ENCODE measurements around the gene ITPR1. TPM values are rescaled to one million over a fixed set of nuclear protein-coding genes. Genes with fewer than 3 reads are reported as not detected.
A peak's percentile ranks its signal among the peaks of the same experiment; 100 is the strongest.

ITPR1 gene
- total RNA-seq, 4 donors from 2014 or later: 14.7 to 45.1 (median 21.0) TPM

DNA sequence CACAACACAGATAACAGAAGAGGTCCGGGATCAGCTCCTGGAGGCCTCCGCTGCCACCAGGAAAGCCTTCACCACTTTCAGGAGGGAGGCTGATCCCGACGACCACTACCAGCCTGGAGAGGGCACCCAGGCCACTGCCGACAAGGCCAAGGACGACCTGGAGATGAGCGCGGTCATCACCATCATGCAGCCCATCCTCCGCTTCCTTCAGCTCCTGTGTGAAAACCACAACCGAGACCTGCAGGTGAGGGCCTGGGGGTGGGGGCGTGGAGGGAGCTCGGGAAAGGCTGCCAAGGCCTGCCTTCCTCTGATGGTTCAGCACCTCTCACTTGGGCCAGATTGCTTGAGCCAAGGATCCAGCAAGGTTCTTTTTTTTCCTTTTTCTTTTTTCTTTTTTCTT, 275.4 kb downstream of the ITPR1 start:
- no peak for TF ChIP-seq POLR2AphosphoS5 (IDR thresholded peaks at IDR 0.05)
- H3K27ac ChIP-seq: no peak overlapping the region
- peaks cover 4% of the 10 kb centered on the region for H3K9me3 ChIP-seq
- WGBS: no CpG with 5 or more reads among the region's 12 CpGs
- DNase-seq (ENCODE audit: low spot score in 2 of 2): no peak
- no peaks in the 10 kb centered on the region for H3K27me3 ChIP-seq
- H3K36me3 ChIP-seq: no peaks in the 10 kb centered on the region
- H3K4me3 ChIP-seq: no peak overlapping the region
- peaks cover 26% of the 10 kb centered on the region for H3K4me1 ChIP-seq

DNA sequence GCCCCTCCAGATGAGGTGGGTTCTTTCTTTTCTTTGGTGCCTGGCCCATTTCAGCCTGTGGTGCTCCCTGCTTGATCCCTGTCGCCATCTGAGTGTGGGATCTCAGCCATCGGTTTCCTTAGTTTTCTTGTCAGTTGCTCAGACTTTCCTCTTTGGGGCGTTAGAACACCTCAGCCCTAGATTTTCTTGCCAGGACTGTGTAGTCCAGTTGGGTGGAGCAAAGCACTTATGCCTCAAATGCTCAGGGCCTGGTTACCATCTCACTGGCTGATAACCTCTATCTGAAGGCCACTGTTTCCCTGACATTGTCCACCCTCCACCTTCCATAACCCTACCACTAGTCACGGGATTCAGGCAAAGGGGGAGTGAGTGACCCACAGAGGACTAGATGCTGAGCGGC, 277.4 kb downstream of the ITPR1 start:
- no peak for TF ChIP-seq POLR2A (IDR thresholded peaks at IDR 0.05)
- no peak for TF ChIP-seq POLR2AphosphoS5 (IDR thresholded peaks at IDR 0.05)
- TF ChIP-seq, protein P1, sequence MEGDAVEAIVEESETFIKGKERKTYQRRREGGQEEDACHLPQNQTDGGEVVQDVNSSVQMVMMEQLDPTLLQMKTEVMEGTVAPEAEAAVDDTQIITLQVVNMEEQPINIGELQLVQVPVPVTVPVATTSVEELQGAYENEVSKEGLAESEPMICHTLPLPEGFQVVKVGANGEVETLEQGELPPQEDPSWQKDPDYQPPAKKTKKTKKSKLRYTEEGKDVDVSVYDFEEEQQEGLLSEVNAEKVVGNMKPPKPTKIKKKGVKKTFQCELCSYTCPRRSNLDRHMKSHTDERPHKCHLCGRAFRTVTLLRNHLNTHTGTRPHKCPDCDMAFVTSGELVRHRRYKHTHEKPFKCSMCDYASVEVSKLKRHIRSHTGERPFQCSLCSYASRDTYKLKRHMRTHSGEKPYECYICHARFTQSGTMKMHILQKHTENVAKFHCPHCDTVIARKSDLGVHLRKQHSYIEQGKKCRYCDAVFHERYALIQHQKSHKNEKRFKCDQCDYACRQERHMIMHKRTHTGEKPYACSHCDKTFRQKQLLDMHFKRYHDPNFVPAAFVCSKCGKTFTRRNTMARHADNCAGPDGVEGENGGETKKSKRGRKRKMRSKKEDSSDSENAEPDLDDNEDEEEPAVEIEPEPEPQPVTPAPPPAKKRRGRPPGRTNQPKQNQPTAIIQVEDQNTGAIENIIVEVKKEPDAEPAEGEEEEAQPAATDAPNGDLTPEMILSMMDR (IDR thresholded peaks at IDR 0.05): no peak
- TF ChIP-seq EP300 (IDR thresholded peaks at IDR 0.05): no peak
- no peaks in the 10 kb centered on the region for H3K27me3 ChIP-seq
- H3K27ac ChIP-seq: no peak overlapping the region
- no peaks in the 10 kb centered on the region for H3K36me3 ChIP-seq
- peaks cover 26% of the 10 kb centered on the region for H3K4me1 ChIP-seq
- H3K9me3 ChIP-seq: peaks cover 4% of the 10 kb centered on the region
- no peak overlapping the region for H3K4me3 ChIP-seq
- no peak for DNase-seq (ENCODE audit: low spot score in 2 of 2)
- 93% methylated on average over 5 of the region's 5 CpGs for WGBS

DNA sequence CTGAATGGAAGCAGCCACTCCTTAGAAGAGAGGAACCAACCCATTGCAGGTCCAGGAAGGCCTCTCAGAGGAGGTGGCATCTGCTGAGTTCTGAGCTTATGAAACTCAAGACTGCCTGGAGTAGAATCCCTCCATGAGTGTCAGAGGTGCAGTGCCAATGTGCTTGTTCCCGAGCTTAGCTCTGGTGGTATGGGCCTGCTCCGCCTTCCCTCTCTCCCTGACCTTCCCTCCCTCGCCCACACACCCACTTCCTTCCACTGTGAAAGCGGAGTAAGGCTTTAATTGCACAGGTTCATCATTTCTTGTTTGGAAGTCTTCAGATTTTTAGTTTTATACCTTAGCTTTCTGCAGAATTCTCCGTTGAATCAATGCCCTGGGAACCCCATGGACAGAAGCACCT, 278.1 kb downstream of the ITPR1 start:
- no peak overlapping the region for H3K4me3 ChIP-seq
- H3K36me3 ChIP-seq: no peaks in the 10 kb centered on the region
- TF ChIP-seq POLR2AphosphoS5 (IDR thresholded peaks at IDR 0.05): no peak
- TF ChIP-seq, protein P1 (IDR thresholded peaks at IDR 0.05): no peak
- WGBS: 81% methylated on average over 5 of the region's 5 CpGs
- no peak overlapping the region for H3K27ac ChIP-seq
- DNase-seq (ENCODE audit: low spot score in 2 of 2): no peak
- no peaks in the 10 kb centered on the region for H3K9me3 ChIP-seq
- H3K4me1 ChIP-seq: peaks cover 30% of the 10 kb centered on the region
- no peaks in the 10 kb centered on the region for H3K27me3 ChIP-seq

DNA sequence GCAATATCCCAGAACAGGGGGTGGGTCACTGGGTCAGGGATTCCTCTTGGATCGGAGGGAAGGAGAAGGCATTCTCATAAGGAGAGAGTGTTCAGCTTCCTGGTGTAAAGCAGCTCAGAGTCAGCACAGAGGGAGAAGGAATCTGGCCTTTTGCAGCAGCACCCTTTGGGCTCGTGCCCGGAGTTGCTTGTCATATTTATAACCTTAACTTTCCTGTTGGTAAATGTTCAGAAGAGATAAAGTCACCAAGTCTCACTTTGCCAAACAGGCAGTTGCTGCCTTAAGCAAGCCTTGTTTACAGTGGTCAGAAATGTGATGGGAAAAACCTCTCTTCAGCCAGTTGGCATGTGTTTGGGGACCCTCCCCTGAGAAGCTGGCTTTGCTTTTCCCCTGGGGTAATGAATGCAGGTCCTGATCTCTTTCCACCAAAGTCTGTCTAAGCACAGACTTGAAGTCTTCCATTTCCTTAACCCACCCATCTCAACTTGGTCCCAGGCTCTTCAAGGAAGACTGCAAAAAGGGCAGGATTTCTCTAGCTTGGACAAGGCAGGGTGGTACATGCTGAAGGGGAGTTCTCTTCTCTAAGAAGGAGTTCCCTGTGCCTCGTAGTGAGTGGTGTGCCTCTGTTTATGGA, 279.1 kb downstream of the ITPR1 start:
- WGBS: 27% methylated on average over 4 of the region's 4 CpGs
- peak overlapping the region; percentile 55 for H3K27ac ChIP-seq

DNA sequence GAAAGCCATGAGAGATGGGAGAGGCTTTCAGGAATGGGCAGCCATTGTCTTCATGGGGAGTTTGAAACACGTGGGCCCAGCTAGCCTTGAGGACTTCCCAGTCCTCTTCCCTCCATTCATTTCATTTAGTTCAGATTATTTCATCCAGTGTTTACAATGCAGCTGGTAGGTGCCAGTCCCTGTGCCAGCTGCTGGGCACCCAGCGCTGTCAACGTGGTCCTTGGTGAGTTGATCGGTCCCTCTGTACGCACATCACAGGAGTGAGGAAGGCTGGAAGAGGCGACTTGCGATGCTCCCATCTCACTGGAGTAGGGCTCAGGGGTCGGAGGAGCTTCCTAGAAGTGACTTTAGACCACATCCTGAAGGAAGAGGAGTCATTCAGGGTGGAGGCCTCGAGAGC, 279.7 kb downstream of the ITPR1 start:
- Histone ChIP-seq H3K36me3 (no peaks in the 10 kb centered on the region), H3K4me3 (no peak overlapping the region), H3K9me3 (no peaks in the 10 kb centered on the region), H3K4me1 (peaks cover 44% of the 10 kb centered on the region), H3K27me3 (no peaks in the 10 kb centered on the region), H3K27ac (peak overlapping the region; percentile 55)
- no peak for DNase-seq (ENCODE audit: low spot score in 2 of 2)
- WGBS: 93% methylated on average over 9 of the region's 9 CpGs
- TF ChIP-seq, protein P1 (IDR thresholded peaks at IDR 0.05): no peak
- no peak for TF ChIP-seq POLR2A (IDR thresholded peaks at IDR 0.05)
- TF ChIP-seq POLR2AphosphoS5 (IDR thresholded peaks at IDR 0.05): no peak
- no peak for TF ChIP-seq EP300 (IDR thresholded peaks at IDR 0.05)

More for the DNA sequence above, 279.1 kb downstream of the ITPR1 start:
- no peaks in the 10 kb centered on the region for H3K27me3 ChIP-seq
- no peaks in the 10 kb centered on the region for H3K9me3 ChIP-seq
- TF ChIP-seq, protein P1 (IDR thresholded peaks at IDR 0.05): no peak
- TF ChIP-seq POLR2A (IDR thresholded peaks at IDR 0.05) (no peak), POLR2AphosphoS5 (IDR thresholded peaks at IDR 0.05) (no peak), EP300 (IDR thresholded peaks at IDR 0.05) (no peak)
- DNase-seq (ENCODE audit: low spot score in 2 of 2): peak in 1 of 2 donors; percentile 85
- H3K36me3 ChIP-seq: no peaks in the 10 kb centered on the region
- H3K4me3 ChIP-seq: no peak overlapping the region
- peaks cover 40% of the 10 kb centered on the region for H3K4me1 ChIP-seq

DNA sequence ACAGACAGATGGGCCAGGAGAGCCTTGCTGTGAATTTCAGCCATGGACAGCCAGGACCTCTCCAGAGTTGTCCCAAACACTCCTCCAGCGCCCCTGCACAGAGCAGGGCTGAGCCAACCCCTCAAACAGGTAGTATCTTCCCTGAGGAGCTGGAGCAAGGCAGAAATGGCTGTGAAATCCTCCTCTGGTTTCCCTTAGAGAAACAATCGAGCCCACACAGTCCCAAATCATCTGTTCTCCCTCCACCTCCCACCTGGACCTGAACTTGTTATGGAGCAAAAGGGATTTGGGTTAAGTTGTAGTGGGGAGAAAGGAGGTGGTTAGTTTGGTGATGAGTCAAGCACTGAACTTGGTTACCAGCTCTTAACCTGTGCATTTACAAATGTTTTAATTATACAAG, 280.4 kb downstream of the ITPR1 start:
- H3K4me1 ChIP-seq: peaks cover 52% of the 10 kb centered on the region
- no peaks in the 10 kb centered on the region for H3K36me3 ChIP-seq
- no peak overlapping the region for H3K4me3 ChIP-seq
- TF ChIP-seq, protein P1 (IDR thresholded peaks at IDR 0.05): no peak
- no peak for TF ChIP-seq POLR2AphosphoS5 (IDR thresholded peaks at IDR 0.05)
- TF ChIP-seq EP300 (IDR thresholded peaks at IDR 0.05): no peak
- no peak for TF ChIP-seq POLR2A (IDR thresholded peaks at IDR 0.05)
- H3K27me3 ChIP-seq: no peaks in the 10 kb centered on the region
- H3K27ac ChIP-seq: no peak overlapping the region
- no peak for DNase-seq (ENCODE audit: low spot score in 2 of 2)
- 88% methylated on average over 2 of the region's 2 CpGs for WGBS
- no peaks in the 10 kb centered on the region for H3K9me3 ChIP-seq
